NCI-H82 treated with DMSO at 0.1 percent for 48 hours (cell line): ENCODE results near the gene KDM4C.
"Not testable (repeated sequence)": the region's sequence is repeated elsewhere in the genome, so short reads cannot be mapped to it uniquely, and the experiment has no call there.

Source experiments
- DNase-seq: peaks from one replicate; lab custom pipeline; 2025; ENCODE audit not compliant: unreplicated experiment; lab: John Stamatoyannopoulos, UW

Gene KDM4C

GRCh38 chr9:7028591-7028990 is 270.8 kb downstream of the KDM4C start:
- DNase-seq = no peak

- not testable (repeated sequence) for DNase-seq
These were observed 273.2 kb downstream of the KDM4C start for GRCh38 chr9:7030943-7031342.

GRCh38 chr9:7033076-7034045 is 275.6 kb downstream of the KDM4C start:
- no peak for DNase-seq

- no peak for DNase-seq
These were observed 279.4 kb downstream of the KDM4C start for GRCh38 chr9:7037176-7037575.

- DNase-seq = no peak
These were observed 284.4 kb downstream of the KDM4C start for GRCh38 chr9:7042124-7042523.

- no peak for DNase-seq
These were observed 287.6 kb downstream of the KDM4C start for GRCh38 chr9:7045361-7045760.

GRCh38 chr9:7051711-7052110 is 293.9 kb downstream of the KDM4C start:
- no peak for DNase-seq

GRCh38 chr9:7053903-7054302 is 296.1 kb downstream of the KDM4C start:
- DNase-seq = no peak

- DNase-seq = no peak
These were observed 297.6 kb downstream of the KDM4C start for GRCh38 chr9:7055171-7055903.

- no peak for DNase-seq
These were observed 298.5 kb downstream of the KDM4C start for GRCh38 chr9:7056254-7056653.

GRCh38 chr9:7058473-7058872 is 300.7 kb downstream of the KDM4C start:
- DNase-seq = no peak

GRCh38 chr9:7067169-7067568 is 309.4 kb downstream of the KDM4C start:
- no peak for DNase-seq

- no peak for DNase-seq
These were observed 314.1 kb downstream of the KDM4C start for GRCh38 chr9:7071916-7072315.

GRCh38 chr9:7073706-7074105 is 315.9 kb downstream of the KDM4C start:
- DNase-seq = no peak

GRCh38 chr9:7075154-7075553 is 317.4 kb downstream of the KDM4C start:
- DNase-seq = no peak

GRCh38 chr9:7079051-7079450 is 321.3 kb downstream of the KDM4C start:
- no peak for DNase-seq

GRCh38 chr9:7081065-7081600 is 323.4 kb downstream of the KDM4C start:
- no peak for DNase-seq

GRCh38 chr9:7083192-7083591 is 325.4 kb downstream of the KDM4C start:
- DNase-seq = no peak

GRCh38 chr9:7085357-7085756 is 327.6 kb downstream of the KDM4C start:
- DNase-seq = no peak

GRCh38 chr9:7086389-7086788 is 328.6 kb downstream of the KDM4C start:
- DNase-seq = no peak

- DNase-seq = no peak
These were observed 330.8 kb downstream of the KDM4C start for GRCh38 chr9:7088611-7089010.
